OCI-LY7 (cell line): ENCODE data around the gene MIOS. TPM values are rescaled to one million over a fixed set of nuclear protein-coding genes. Genes with fewer than 3 reads are reported as not detected.

ENCODE experiments used
- BruUV-seq: library from RNA; stranded (reverse); fragments of 400-500 nt; replicated peaks from 2 replicates; lab custom pipeline; 2021; lab: Mats Ljungman, UMichigan
- CTCF ChIA-PET: fragments of 300-600 bp; sonication (Branson Sonifier 250); formaldehyde crosslinking; loops from one replicate; lab custom pipeline; 2022; ENCODE audit warnings: antibody characterized with exemption; ENCODE audit not compliant: unreplicated experiment; lab: Charles Lee
- POLR2A ChIA-PET: fragments of 300-600 bp; sonication (Branson Sonifier 250); formaldehyde crosslinking; loops from one replicate; lab custom pipeline; 2022; ENCODE audit warnings: antibody characterized with exemption; lab: Charles Lee
- DNase-seq: peaks from one replicate; pipeline ENCODE4 v3.0.0-alpha.2; 2015; ENCODE audit warnings: low spot score
- H2AFZ ChIP-seq: fragments of 200-600 bp; sonication (generic), shearing (Covaris generic); 2 replicates; pipeline ENCODE4 v1.6.1; 2014; ENCODE audit warnings: mild to moderate bottlenecking, antibody characterized with exemption, low read length, moderate library complexity
- H3K27ac ChIP-seq: fragments of 200-600 bp; sonication (generic); 2 replicates; pipeline ENCODE4 v1.5.1; 2014; ENCODE audit warnings: mixed run types, low read depth, mild to moderate bottlenecking, moderate library complexity, low read length, inconsistent platforms; ENCODE audit not compliant: poor library complexity, severe bottlenecking
- H3K36me3 ChIP-seq: fragments of 200-600 bp; sonication (generic); 2 replicates; pipeline ENCODE4 v1.6.1; 2014; ENCODE audit warnings: mild to moderate bottlenecking, antibody characterized with exemption, low read length, moderate library complexity, mixed read lengths; ENCODE audit not compliant: insufficient read depth
- H3K4me1 ChIP-seq: fragments of 200-600 bp; sonication (generic); 2 replicates; pipeline ENCODE4 v1.5.1; 2014; ENCODE audit warnings: mild to moderate bottlenecking, low read length; ENCODE audit not compliant: insufficient read depth, poor library complexity, severe bottlenecking
- H3K4me2 ChIP-seq: fragments of 200-600 bp; sonication (generic); 2 replicates; pipeline ENCODE4 v1.6.1; 2014; ENCODE audit warnings: mild to moderate bottlenecking, low read length
- H3K4me3 ChIP-seq: fragments of 200-600 bp; sonication (generic); 2 replicates; pipeline ENCODE4 v1.5.1; 2014; ENCODE audit warnings: mild to moderate bottlenecking, low read depth, low read length; ENCODE audit not compliant: poor library complexity, severe bottlenecking
- H3K79me2 ChIP-seq: fragments of 200-600 bp; sonication (generic); 2 replicates; pipeline ENCODE4 v1.6.1; 2016; ENCODE audit warnings: low read depth, mild to moderate bottlenecking, low read length, moderate library complexity, mixed read lengths; ENCODE audit not compliant: insufficient read depth
- H3K9me2 ChIP-seq: fragments of 200-600 bp; sonication (generic); 2 replicates; pipeline ENCODE4 v1.6.1; 2016; ENCODE audit warnings: mild to moderate bottlenecking, low read length, mixed read lengths; ENCODE audit not compliant: insufficient read depth
- H3K9me3 ChIP-seq: fragments of 200-600 bp; sonication (generic); 2 replicates; pipeline ENCODE4 v1.6.1; 2014; ENCODE audit warnings: mild to moderate bottlenecking, mixed run types, low read length, mixed read lengths
- H4K20me1 ChIP-seq: fragments of 200-600 bp; sonication (generic); 2 replicates; pipeline ENCODE4 v1.6.1; 2014; ENCODE audit warnings: mild to moderate bottlenecking, antibody characterized with exemption, low read length, moderate library complexity, mixed read lengths; ENCODE audit not compliant: insufficient read depth
- CTCF ChIP-seq: fragments of 200-600 bp; sonication (generic); conservative IDR thresholded peaks from 2 replicates; pipeline ENCODE4 v1.5.1; 2014; ENCODE audit warnings: mild to moderate bottlenecking, antibody characterized with exemption, low read length, moderate library complexity, mixed read lengths
- EZH2phosphoT487 ChIP-seq: fragments of 200-600 bp; sonication (generic); IDR thresholded peaks from 2 replicates; pipeline ENCODE4 v1.6.1; 2018; ENCODE audit warnings: low read depth, borderline replicate concordance, mild to moderate bottlenecking, mixed run types, antibody characterized with exemption, low read length, moderate library complexity, mixed read lengths
- intact Hi-C: fragments of 100-400 bp; cut with micrococcal nuclease; formaldehyde crosslinking; loops from one replicate; pipeline ENCODE4 v1.10.0; 2022; ENCODE audit not compliant: unreplicated experiment
- total RNA-seq, 2 experiments: library from RNA; depleted of rRNA in 1 of 2; stranded (reverse); fragments of >200 nt in 1 of 2; shearing (Covaris generic) in 1 of 2; gene quantifications; 2 replicates each; pipeline ENCODE4 v1.2.3, GENCODE V29; 2014 to 2022

Gene MIOS
- total RNA-seq, 2 experiments from 2014 or later, result 24.9 to 25.8 TPM

GRCh38 chr7:7522421-7522820 is 44.3 kb upstream of the MIOS start:
- no peaks in the 10 kb centered on the region for H3K36me3 ChIP-seq
- no peaks in the 10 kb centered on the region for H4K20me1 ChIP-seq
- no peak overlapping the region for H3K4me2 ChIP-seq
- intact Hi-C loops, result loop anchor here (10.0 kb wide), 1 partner anchor 772 kb away; no protein-coding TSS in a partner anchor
- H3K79me2 ChIP-seq, result no peaks in the 10 kb centered on the region
- no peak for DNase-seq
- no TSS peak for BruUV-seq
- ChIA-PET CTCF (no interaction called here), POLR2A (interaction anchor here (0.9 kb wide), 1 partner anchor 321 kb away, joined by 5 read pairs; no protein-coding TSS in a partner anchor)
- no peaks in the 10 kb centered on the region for H3K9me2 ChIP-seq
- H3K27ac ChIP-seq, result no peak overlapping the region
- H2AFZ ChIP-seq, result no peak overlapping the region
- H3K9me3 ChIP-seq, result no peaks in the 10 kb centered on the region
- no peak for TF ChIP-seq EZH2phosphoT487
- TF ChIP-seq CTCF, result no peak
- H3K4me3 ChIP-seq, result no peak overlapping the region
- H3K4me1 ChIP-seq, result no peaks in the 10 kb centered on the region

GRCh38 chr7:7524121-7524520 is 42.6 kb upstream of the MIOS start:
- H3K79me2 ChIP-seq, result no peaks in the 10 kb centered on the region
- no peak overlapping the region for H2AFZ ChIP-seq
- no peaks in the 10 kb centered on the region for H3K4me1 ChIP-seq
- H3K27ac ChIP-seq, result no peak overlapping the region
- CTCF ChIA-PET, result no interaction called here
- H3K9me2 ChIP-seq, result no peaks in the 10 kb centered on the region
- H3K9me3 ChIP-seq, result no peaks in the 10 kb centered on the region
- intact Hi-C loops, result loop anchor here (10.0 kb wide), 1 partner anchor 771 kb away; no protein-coding TSS in a partner anchor
- H3K4me2 ChIP-seq, result no peak overlapping the region
- TF ChIP-seq EZH2phosphoT487 (no peak), CTCF (no peak)
- no peak for DNase-seq
- H4K20me1 ChIP-seq, result no peaks in the 10 kb centered on the region
- H3K36me3 ChIP-seq, result no peaks in the 10 kb centered on the region
- POLR2A ChIA-PET, result no interaction called here
- H3K4me3 ChIP-seq, result no peak overlapping the region
- no TSS peak for BruUV-seq

- H2AFZ ChIP-seq, result no peak overlapping the region
- BruUV-seq, result no TSS peak
- no peaks in the 10 kb centered on the region for H3K79me2 ChIP-seq
- intact Hi-C loops, result loop anchor here (10.0 kb wide), 1 partner anchor 769 kb away; no protein-coding TSS in a partner anchor
- ChIA-PET POLR2A (interaction anchor here (0.9 kb wide), 1 partner anchor 101 kb away, joined by 3 read pairs; no protein-coding TSS in a partner anchor), CTCF (no interaction called here)
- TF ChIP-seq CTCF, result no peak
- TF ChIP-seq EZH2phosphoT487, result no peak
- no peaks in the 10 kb centered on the region for H4K20me1 ChIP-seq
- DNase-seq, result no peak
- H3K27ac ChIP-seq, result no peak overlapping the region
- H3K4me2 ChIP-seq, result no peak overlapping the region
- no peaks in the 10 kb centered on the region for H3K4me1 ChIP-seq
- H3K36me3 ChIP-seq, result no peaks in the 10 kb centered on the region
- no peak overlapping the region for H3K4me3 ChIP-seq
- H3K9me2 ChIP-seq, result no peaks in the 10 kb centered on the region
- no peaks in the 10 kb centered on the region for H3K9me3 ChIP-seq
These were observed 40.7 kb upstream of the MIOS start for GRCh38 chr7:7526006-7526405.
